Measurements from ENCODE around the gene CIDEC. TPM values are rescaled to one million over a fixed set of nuclear protein-coding genes. Genes with fewer than 3 reads are reported as not detected.
"Not testable (repeated sequence)": the region's sequence is repeated elsewhere in the genome, so short reads cannot be mapped to it uniquely, and the experiment has no call there.

The CIDEC gene
- total RNA-seq, 4 donors from 2014 or later = 0.78 to 2.4 (median 1.0) TPM

GRCh38 chr3:9855594-9855993 lies 24.5 kb downstream of the CIDEC start:
- no peak for DNase-seq (ENCODE audit: extremely low spot score)
- no peaks in the 10 kb centered on the region for H3K4me1 ChIP-seq
- intact Hi-C loops (cut with DNase I) = no loop called here
- 100% methylated on average over 1 of the region's 3 CpGs for WGBS
- no peaks in the 10 kb centered on the region for H3K9me3 ChIP-seq
- no peak overlapping the region for H3K4me3 ChIP-seq
- H3K27me3 ChIP-seq = no peaks in the 10 kb centered on the region
- no peak overlapping the region for H3K27ac ChIP-seq (replicated peaks in 1 of 4)
- TF ChIP-seq POLR2AphosphoS5 (IDR thresholded peaks at IDR 0.05) (no peak), CTCF (IDR thresholded peaks at IDR 0.05) (no peak), POLR2A (IDR thresholded peaks at IDR 0.05; ENCODE audit: low read depth) (no peak), EP300 (IDR thresholded peaks at IDR 0.05) (no peak)
- H3K36me3 ChIP-seq = no peaks in the 10 kb centered on the region

- 82% methylated on average over 11 of the region's 11 CpGs for WGBS
- H3K4me3 ChIP-seq; intact Hi-C loops (cut with DNase I); H3K4me1 ChIP-seq; H3K27me3 ChIP-seq; H3K9me3 ChIP-seq; DNase-seq (ENCODE audit: extremely low spot score); H3K27ac ChIP-seq (replicated peaks in 1 of 4); H3K36me3 ChIP-seq: not testable (repeated sequence)
Observed at GRCh38 chr3:9854291-9854940, 25.6 kb downstream of the CIDEC start.

- no peaks in the 10 kb centered on the region for H3K27me3 ChIP-seq
- WGBS = 92% methylated on average over 6 of the region's 6 CpGs
- no peak overlapping the region for H3K27ac ChIP-seq (replicated peaks in 1 of 4)
- no peaks in the 10 kb centered on the region for H3K36me3 ChIP-seq
- H3K4me3 ChIP-seq = no peak overlapping the region
- no peaks in the 10 kb centered on the region for H3K4me1 ChIP-seq
- DNase-seq (ENCODE audit: extremely low spot score) = no peak
- no peaks in the 10 kb centered on the region for H3K9me3 ChIP-seq
- intact Hi-C loops (cut with DNase I) = no loop called here
- TF ChIP-seq EP300 (IDR thresholded peaks at IDR 0.05) = no peak
- no peak for TF ChIP-seq POLR2AphosphoS5 (IDR thresholded peaks at IDR 0.05)
- no peak for TF ChIP-seq CTCF (IDR thresholded peaks at IDR 0.05)
- TF ChIP-seq POLR2A (IDR thresholded peaks at IDR 0.05; ENCODE audit: low read depth) = no peak
Observed at GRCh38 chr3:9852528-9852927, 27.5 kb downstream of the CIDEC start.

- H3K4me3 ChIP-seq; intact Hi-C loops (cut with DNase I); H3K4me1 ChIP-seq; H3K27me3 ChIP-seq; H3K36me3 ChIP-seq; H3K9me3 ChIP-seq; DNase-seq (ENCODE audit: extremely low spot score): not testable (repeated sequence)
- H3K27ac ChIP-seq (replicated peaks in 1 of 4) = peak overlapping the region in 1 of 4 donors; percentile 7
- 75% methylated on average over 6 of the region's 6 CpGs for WGBS
Observed at GRCh38 chr3:9851926-9852325, 28.1 kb downstream of the CIDEC start.

- intact Hi-C loops (cut with DNase I); H3K36me3 ChIP-seq; H3K4me3 ChIP-seq; DNase-seq (ENCODE audit: extremely low spot score); H3K4me1 ChIP-seq; H3K9me3 ChIP-seq; H3K27me3 ChIP-seq: not testable (repeated sequence)
- 95% methylated on average over 5 of the region's 6 CpGs for WGBS
- peak overlapping the region in 1 of 4 donors; percentile 7 for H3K27ac ChIP-seq (replicated peaks in 1 of 4)
Observed at GRCh38 chr3:9851383-9851782, 28.7 kb downstream of the CIDEC start.

- H3K27ac ChIP-seq (replicated peaks in 1 of 4); H3K9me3 ChIP-seq; H3K4me3 ChIP-seq; H3K36me3 ChIP-seq; H3K4me1 ChIP-seq; DNase-seq (ENCODE audit: extremely low spot score); H3K27me3 ChIP-seq: not testable (repeated sequence)
- WGBS = 36% methylated on average over 4 of the region's 4 CpGs
- intact Hi-C loops (cut with DNase I) = loop anchor here (5.0 kb wide), 1 partner anchor 68 kb away; the partner anchor contains the start of gene IL17RC
- TF ChIP-seq POLR2AphosphoS5 (IDR thresholded peaks at IDR 0.05) (peak in 1 of 2 donors; percentile 31), CTCF (IDR thresholded peaks at IDR 0.05) (peak; percentile 48 to 66 (median 56))
Observed at GRCh38 chr3:9848860-9849259, 31.2 kb downstream of the CIDEC start.

GRCh38 chr3:9847870-9848269 lies 32.2 kb downstream of the CIDEC start:
- H3K4me1 ChIP-seq = peaks cover 7 to 11% (median 9%) of the 10 kb centered on the region in 4 donors
- not testable (repeated sequence) for H3K36me3 ChIP-seq; H3K9me3 ChIP-seq; H3K27ac ChIP-seq (replicated peaks in 1 of 4); DNase-seq (ENCODE audit: extremely low spot score); H3K4me3 ChIP-seq; H3K27me3 ChIP-seq
- WGBS = 75% methylated on average over 7 of the region's 9 CpGs
- intact Hi-C loops (cut with DNase I) = loop anchor here (5.0 kb wide), 1 partner anchor 69 kb away; the partner anchor contains the start of gene IL17RC

All from esophagus muscularis mucosa (tissue), 4 donors.